HG03469 (cell line): ENCODE measurements around the gene SH3TC1.

Experiments
- ATAC-seq: cut with Tn5 transposase; IDR thresholded peaks from one replicate; pipeline ENCODE4 v1.9.1; 2021; ENCODE audit warnings: mild to moderate bottlenecking, moderate library complexity, moderate number of reproducible peaks; ENCODE audit not compliant: unreplicated experiment

SH3TC1 gene

DNA sequence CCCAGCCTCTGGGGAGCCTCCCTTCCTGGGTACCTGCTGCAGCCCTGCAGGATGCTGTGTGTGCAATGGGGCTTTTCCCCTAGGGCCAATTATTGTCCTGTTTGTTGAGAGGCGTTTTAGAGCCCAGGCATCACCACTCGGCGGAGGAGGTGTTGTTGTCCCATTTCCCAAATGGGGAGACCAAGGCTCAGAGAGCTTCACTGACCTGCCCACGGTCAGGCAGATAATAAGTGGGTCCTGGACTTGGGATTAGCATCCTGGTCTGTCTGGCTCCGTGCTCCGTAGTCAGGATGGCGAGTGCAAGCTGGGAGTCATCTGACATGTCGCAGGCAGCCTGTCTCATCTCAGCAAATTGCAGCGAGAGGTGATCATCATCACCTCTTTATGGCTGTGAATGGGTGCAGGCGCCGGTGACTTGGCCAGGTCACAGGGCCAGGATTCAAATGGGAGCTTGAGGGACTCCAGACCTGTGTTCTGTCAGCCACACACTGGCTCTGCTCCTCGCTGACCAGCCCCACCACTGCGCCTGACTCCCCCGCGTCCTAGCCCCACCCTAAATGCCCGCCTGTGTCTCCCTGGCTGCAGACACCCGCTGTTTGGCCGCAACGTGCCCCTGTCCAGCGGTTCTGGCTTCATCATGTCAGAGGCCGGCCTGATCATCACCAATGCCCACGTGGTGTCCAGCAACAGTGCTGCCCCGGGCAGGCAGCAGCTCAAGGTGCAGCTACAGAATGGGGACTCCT is 87.1 kb downstream of the SH3TC1 start:
- ATAC-seq, result no peak

GRCh38 chr4:8286719-8287342 is 87.7 kb downstream of the SH3TC1 start:
- ATAC-seq, result no peak

DNA sequence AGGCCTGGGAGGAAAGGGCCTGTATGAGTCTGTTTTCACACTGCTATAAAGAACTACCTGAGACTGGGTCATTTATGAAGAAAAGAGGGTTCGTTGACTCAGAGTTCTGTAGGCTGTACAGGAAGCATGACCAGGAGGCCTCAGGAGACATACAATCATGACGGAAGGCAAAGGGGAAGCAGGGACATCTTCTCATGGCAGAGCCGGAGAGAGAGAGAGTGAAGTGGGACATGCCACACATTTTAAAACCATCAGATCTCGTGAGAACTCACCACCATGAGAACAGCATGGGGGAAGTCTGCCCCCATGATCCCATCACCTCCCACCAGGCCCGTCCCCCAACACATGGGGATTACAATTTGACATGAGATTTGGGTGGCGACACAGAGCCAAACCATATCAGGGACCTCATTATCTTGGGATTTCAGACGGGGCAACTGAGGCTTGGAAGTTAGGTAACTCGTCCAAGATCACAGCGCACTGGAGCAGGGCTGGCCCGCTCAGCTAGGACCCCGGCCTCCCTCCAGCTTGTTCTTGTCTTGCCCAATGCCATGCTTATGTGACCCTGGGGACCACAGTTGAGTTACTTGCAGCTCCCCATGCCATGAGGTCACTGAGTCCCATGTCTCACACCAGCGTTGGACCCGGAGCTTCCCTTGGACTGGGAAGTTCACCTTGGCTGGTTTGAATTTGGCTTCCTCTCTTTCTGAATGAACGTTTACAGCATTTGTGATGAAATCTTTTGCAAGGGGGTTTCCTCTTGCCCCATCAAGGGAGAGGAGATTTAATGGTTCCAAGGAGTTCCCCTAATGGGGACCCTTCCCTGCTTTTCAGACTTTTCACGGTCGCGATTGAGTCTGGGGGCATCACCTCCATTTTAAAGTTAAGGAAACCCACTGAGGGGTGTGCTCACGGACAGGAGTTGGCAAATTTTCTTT is 88.5 kb downstream of the SH3TC1 start:
- no peak for ATAC-seq

- no peak for ATAC-seq
Measured at GRCh38 chr4:8289151-8289750, 90.2 kb downstream of the SH3TC1 start.

GRCh38 chr4:8289956-8290700 is 91.0 kb downstream of the SH3TC1 start:
- ATAC-seq, result no peak

DNA sequence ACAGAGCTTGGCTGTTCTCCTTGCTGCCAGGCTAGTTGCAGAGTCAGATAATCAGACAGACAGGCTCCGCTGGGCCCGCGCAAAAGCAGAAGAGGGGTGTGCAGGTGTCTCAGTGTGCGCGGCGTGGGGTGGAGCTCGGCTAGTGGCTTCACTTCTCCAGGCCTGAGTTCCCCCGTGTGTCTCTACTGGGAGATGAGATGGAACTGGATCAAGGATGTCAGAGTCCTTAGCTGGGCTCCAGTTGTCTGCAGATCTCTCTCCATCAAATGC is 91.5 kb downstream of the SH3TC1 start:
- no peak for ATAC-seq
